ENCODE data around the gene VASP. TPM values are rescaled to one million over a fixed set of nuclear protein-coding genes. Genes with fewer than 3 reads are reported as not detected.
A peak's percentile ranks its signal among the peaks of the same experiment; 100 is the strongest.

The VASP gene
- total and polyA plus RNA-seq, 2 of the 13 experiments (the other 11 are each of a cell fraction or from before 2014, with no cell fraction given) = 41.8 to 67.1 TPM

GRCh38 chr19:45569619-45570421 lies 62.5 kb downstream of the VASP start:
- Histone ChIP-seq H3K9me3 (ENCODE audit: low read length) (no peaks in the 10 kb centered on the region), H4K20me1 (ENCODE audit: insufficient read depth, low read length) (no peaks in the 10 kb centered on the region), H3K4me2 (ENCODE audit: low read depth, low read length) (no peak overlapping the region), H3K27ac (ENCODE audit: extremely low read length, insufficient read depth, low read length) (no peak overlapping the region), H3K9ac (ENCODE audit: insufficient read depth, low read depth, low read length) (no peak overlapping the region), H3K36me3 (replicated peaks in 1 of 2; ENCODE audit: control insufficient read depth in 1 of 2, insufficient read depth in 2 of 2, low read length in 2 of 2) (peaks cover 1 to 4% of the 10 kb centered on the region in 2 experiments; a peak in 1 of 5 replicates), H2AFZ (ENCODE audit: low read length) (no peak overlapping the region), H3K27me3 (ENCODE audit: control insufficient read depth in 1 of 2, insufficient read depth in 2 of 2, low read length in 2 of 2) (no peaks in the 10 kb centered on the region), H3K4me1 (ENCODE audit: insufficient read depth, low read length) (peaks cover 25% of the 10 kb centered on the region), H3K4me3 (replicated peaks in 1 of 3; ENCODE audit: insufficient read depth in 1 of 3, low read depth in 2 of 3, low read length in 3 of 3) (no peak overlapping the region), H3K79me2 (ENCODE audit: insufficient read depth, low read length) (peaks cover 15% of the 10 kb centered on the region)
- ChIA-PET CTCF (ENCODE audit: low intra/inter-chr PET ratio, low total read pairs) (interaction anchor here (0.8 to 1.7 kb wide), 4 partner anchors 46 to 91 kb away, joined by 3 to 10 read pairs (median 3); no protein-coding TSS in a partner anchor), POLR2A (no interaction called here)
- in situ Hi-C loops (cut with HindIII; ENCODE audit: extremely low pct_ligation_motif_present, low pct_unique_long_range_greater_than_20kb) = no loop called here
- peak; percentile 45 for DNase-seq (ENCODE audit: low spot score)
- peak; percentile 89 for ATAC-seq
- peak; percentile 82 for FAIRE-seq
- intact Hi-C loops (cut with micrococcal nuclease; ENCODE audit: unreplicated experiment) = loop anchor here (1.0 kb wide), 1 partner anchor 47 kb away; no protein-coding TSS in a partner anchor
- no TSS peak for BruUV-seq (replicated peaks)
- 70% methylated on average over 8 of the region's 15 CpGs for WGBS (ENCODE audit: low lambda C conversion rate)
- TF ChIP-seq STAG1 (CRISPR knock-in tag; IDR thresholded peaks at IDR 0.05) (peak; percentile 77), SIX4 (CRISPR knock-in tag; IDR thresholded peaks at IDR 0.05) (no peak), CREB1 (IDR thresholded peaks at IDR 0.05) (no peak), CREB1 (CRISPR knock-in tag; IDR thresholded peaks at IDR 0.05) (no peak), HMG20A (CRISPR knock-in tag; IDR thresholded peaks at IDR 0.05; ENCODE audit: borderline replicate concordance) (no peak), PATZ1 (CRISPR knock-in tag; IDR thresholded peaks at IDR 0.05) (0 out of 2 replicates have a peak, but pooled peaks have one; percentile 26), MED1 (CRISPR knock-in tag; IDR thresholded peaks at IDR 0.05) (peak; percentile 44; the same call in 1 of the 2 replicates), ZNF143 (CRISPR knock-in tag; IDR thresholded peaks at IDR 0.05) (peak; percentile 47; the same call in 1 of the 2 replicates), MEF2D (CRISPR knock-in tag; IDR thresholded peaks at IDR 0.05) (no peak), YY1 (IDR thresholded peaks at IDR 0.05; ENCODE audit: insufficient read depth, insufficient replicate concordance, low read depth, low read length) (peak; percentile 48), STAT6 (CRISPR knock-in tag; IDR thresholded peaks at IDR 0.05; ENCODE audit: borderline replicate concordance) (no peak), ZNF776 (CRISPR knock-in tag; IDR thresholded peaks at IDR 0.05) (no peak), ATF1 (CRISPR knock-in tag; IDR thresholded peaks at IDR 0.05) (no peak), RXRB (CRISPR knock-in tag; IDR thresholded peaks at IDR 0.05; ENCODE audit: borderline replicate concordance) (peak; percentile 96), SMC3 (IDR thresholded peaks at IDR 0.05; ENCODE audit: low read length) (peak; percentile 74), ARID5B (CRISPR knock-in tag; IDR thresholded peaks at IDR 0.05) (peak; percentile 21; the same call in 1 of the 2 replicates), GABPB1 (CRISPR knock-in tag; IDR thresholded peaks at IDR 0.05) (no peak)
